RCC 7860 (cell line): ENCODE data around the gene PARN.
A peak's percentile ranks its signal among the peaks of the same experiment; 100 is the strongest.

Experiments
- DNase-seq: peaks from one replicate; pipeline ENCODE4 v3.0.0-alpha.2; 2015; ENCODE audit warnings: low spot score
- FAIRE-seq: peaks from 2 replicates; lab custom pipeline; 2012; peaks lifted over from hg19 to GRCh38; lab: Jason Lieb, UNC

PARN gene

GRCh38 chr16:14501331-14502255 lies 128.5 kb downstream of the PARN start:
- FAIRE-seq: peak; percentile 89
- peak; percentile 95 for DNase-seq

DNA sequence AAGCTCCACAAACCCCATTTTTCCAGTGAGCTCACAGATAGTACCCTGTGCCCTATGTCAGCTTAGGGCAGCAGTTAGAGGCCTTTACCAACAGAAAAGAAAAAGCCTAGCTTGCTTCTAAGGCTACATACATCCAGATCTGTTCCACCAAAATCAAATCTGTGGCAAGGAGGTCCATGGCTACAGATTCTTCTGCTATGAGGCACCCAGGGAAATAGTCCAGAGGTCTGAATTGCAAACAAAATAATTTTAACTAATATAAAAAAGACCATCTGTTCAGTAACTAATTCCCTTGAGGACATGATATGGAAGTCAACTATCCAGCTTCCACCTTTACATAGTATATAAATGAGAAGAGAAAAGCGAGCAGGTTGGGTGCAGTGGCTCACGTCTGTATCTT lies 129.3 kb downstream of the PARN start:
- DNase-seq (no peak), FAIRE-seq (no peak)

DNA sequence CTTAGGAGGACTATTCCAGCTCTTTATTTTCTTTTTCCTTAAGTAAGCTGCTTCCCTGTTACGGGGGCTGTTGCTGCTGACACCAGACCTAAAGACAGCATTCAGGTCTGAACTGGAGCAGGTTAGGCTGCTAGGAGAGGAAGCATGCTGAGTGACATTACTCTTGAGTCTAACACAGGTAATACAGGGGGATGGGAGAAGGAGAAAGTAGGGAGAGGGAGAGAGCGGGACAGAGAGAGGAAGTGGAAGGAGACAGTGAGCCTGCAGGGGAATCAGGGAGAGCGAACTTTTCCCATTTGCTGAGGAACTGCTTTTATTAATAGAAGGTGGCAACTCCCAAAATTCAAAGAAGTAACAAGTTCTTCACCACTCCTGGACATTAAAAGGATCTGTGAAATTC lies 130.9 kb downstream of the PARN start:
- FAIRE-seq: no peak
- no peak for DNase-seq

GRCh38 chr16:14497245-14498082 lies 132.6 kb downstream of the PARN start:
- DNase-seq (no peak), FAIRE-seq (no peak)

- FAIRE-seq: no peak
These were observed 133.3 kb downstream of the PARN start for GRCh38 chr16:14496786-14497185.

GRCh38 chr16:14496047-14496770 lies 133.9 kb downstream of the PARN start:
- DNase-seq (no peak), FAIRE-seq (no peak)

More at GRCh38 chr16:14496786-14497185, 133.3 kb downstream of the PARN start:
- no peak for DNase-seq

DNA sequence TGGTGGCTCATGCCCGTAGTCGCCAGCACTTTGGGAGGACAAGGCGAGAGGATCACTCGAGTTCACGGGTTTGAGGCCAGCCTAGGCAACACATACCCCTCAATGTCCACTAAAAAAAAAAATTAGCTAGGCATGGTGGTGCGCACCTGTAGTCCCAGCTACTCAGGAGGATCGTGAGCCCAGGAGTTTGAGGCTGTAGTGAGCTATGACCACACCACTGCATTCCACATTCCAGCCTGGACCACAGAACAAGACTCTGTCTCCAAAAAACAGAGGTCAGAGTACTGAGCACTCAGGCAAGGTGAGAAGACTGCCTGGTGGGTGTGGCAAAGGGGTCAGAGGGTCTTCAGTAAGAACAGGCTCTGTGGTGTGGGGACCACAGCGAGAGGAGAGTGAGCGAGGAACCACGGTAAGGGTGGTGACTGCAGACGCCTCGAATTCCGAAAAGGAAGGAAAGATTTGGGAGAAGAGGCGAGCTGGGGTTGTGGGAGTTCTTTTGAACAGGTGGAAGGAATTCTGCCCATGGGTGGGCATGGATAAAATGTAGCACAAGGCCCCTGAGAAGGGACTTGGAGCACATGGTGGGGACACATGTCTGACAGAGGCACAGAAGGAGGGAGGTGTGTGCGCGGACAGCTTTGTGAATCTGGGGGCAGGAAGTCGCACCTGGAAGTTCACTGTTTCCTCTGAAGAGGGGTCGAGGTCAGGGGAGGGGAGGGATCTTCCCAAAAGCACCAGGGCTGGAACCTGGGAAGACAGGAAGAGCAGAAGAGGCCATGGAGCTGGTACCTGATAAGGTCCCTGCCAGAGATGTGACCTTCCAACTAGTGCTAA lies 134.6 kb downstream of the PARN start:
- FAIRE-seq (no peak), DNase-seq (no peak)

DNA sequence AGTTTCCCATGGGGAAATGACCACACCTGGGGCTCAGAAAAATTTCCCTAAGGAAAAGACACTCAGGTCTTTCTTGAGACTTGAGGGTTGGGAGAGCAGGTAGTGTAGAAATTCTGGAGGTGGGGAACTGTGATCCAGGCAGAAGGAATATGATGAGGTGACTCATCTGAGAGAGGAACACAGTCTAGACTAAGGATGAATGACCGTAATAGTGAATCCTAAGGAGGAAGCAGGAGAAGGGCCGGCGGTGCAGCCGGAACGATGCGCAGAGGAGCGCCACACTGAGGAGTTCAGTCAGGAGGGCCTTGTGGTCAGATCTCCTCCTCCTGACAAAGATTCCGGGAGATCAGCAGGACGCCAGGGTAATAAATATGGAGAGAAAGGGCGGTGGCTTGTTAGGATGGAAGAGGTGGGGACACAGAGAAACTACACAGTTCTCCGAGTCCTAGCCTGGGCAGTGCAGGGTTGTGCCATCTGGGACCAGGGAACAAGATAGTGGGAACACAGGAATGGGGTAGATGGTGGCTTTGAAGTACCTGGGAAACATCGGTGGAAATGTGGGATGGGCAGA lies 135.6 kb downstream of the PARN start:
- FAIRE-seq (no peak), DNase-seq (no peak)

DNA sequence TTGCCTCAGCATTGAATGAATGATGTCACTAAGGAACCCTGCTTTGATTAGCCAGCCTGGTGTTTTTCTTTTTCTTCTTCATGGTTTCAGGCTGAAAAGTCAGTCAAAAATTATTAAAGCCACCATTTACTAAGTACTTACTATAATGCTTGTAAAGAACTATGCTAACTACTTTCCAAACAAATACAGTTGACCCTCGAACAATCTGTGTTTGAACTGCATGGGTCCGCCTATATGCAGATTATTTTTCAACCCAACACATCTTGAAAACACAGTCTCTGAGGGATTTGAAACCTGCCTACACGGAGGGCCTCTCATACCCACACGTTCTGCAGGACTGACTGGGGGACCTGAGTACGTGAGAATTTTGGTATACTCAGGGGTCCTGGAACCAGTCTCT lies 136.3 kb downstream of the PARN start:
- DNase-seq: no peak
- no peak for FAIRE-seq

DNA sequence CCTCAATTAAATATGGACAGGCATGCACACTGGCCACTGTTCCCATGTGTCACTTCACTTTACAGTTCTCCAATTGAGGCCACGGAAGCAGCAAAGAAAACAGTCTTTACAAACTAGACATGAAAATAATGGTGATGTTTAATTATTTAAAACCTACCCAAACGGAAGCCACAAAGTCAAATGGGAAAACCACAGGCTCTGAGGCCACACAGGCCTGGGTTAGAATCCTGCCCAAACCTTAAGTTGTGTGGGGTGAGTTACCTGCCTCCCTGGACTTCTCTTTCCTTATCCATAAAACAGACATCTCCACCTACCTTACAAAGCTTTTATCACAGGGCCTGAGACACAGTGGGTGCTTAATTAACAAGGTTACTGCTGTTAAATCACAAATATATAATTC lies 137.4 kb downstream of the PARN start:
- DNase-seq: no peak
- FAIRE-seq: no peak

- no peak for FAIRE-seq
- no peak for DNase-seq
These were observed 138.1 kb downstream of the PARN start for GRCh38 chr16:14491861-14492529.

DNA sequence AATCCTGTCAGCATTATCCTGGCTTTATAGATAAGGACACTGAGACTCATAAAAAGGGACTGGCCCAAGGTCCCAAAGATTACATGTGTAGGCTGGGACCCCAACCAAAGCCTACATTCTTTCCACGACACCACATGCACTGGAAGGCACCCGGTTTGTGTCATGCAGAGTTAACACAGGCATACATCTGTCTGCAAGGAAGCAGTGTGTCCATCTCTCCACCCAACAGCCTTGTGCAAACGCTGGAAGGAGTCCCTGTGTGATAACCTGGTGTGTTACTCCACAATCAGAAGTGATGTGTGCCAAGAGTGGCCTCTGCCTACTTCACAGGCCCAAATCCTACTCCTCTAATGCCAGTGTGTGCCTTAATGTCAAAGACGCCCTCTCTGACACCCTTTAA lies 139.8 kb downstream of the PARN start:
- no peak for FAIRE-seq
- DNase-seq: no peak

- FAIRE-seq: no peak
- DNase-seq: peak; percentile 39
These were observed 140.6 kb downstream of the PARN start for GRCh38 chr16:14489460-14489859.

GRCh38 chr16:14487579-14487978 lies 142.5 kb downstream of the PARN start:
- FAIRE-seq: no peak
- no peak for DNase-seq

GRCh38 chr16:14486520-14487303 lies 143.3 kb downstream of the PARN start:
- DNase-seq (peak; percentile 87), FAIRE-seq (peak; percentile 82)

DNA sequence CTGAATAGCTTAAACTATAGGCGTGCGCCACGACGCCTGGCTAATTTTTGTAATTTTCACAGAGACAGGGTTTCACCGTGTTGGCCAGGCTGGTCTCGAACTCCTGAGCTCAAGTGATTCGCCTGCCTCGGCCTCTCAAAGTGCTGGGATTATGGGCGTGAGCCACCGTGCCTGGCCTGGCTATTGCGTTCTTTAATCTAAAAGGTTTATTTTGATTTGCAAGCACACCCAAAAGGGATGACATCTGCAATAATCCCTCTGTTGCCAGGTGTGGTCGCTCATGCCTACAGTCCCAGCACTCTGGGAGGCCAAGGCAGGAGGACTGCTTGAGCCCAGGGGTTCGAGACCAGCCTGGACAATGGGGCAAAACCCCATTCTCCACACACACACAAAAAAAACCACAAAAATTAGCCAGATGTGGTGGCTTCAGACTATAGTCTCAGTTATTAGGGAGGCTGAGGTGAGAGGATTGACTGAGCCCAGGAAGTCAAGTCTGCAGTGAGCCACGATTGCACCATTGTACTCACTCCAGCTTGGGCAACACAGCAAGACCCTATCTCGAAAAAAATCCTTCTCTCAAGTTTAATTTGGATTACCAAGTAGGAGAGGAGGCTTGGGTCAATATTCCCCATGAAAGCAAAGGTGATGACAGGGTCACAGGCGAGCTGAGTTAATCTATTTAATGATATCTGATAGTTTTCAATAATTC lies 144.1 kb downstream of the PARN start:
- DNase-seq (no peak), FAIRE-seq (no peak)

DNA sequence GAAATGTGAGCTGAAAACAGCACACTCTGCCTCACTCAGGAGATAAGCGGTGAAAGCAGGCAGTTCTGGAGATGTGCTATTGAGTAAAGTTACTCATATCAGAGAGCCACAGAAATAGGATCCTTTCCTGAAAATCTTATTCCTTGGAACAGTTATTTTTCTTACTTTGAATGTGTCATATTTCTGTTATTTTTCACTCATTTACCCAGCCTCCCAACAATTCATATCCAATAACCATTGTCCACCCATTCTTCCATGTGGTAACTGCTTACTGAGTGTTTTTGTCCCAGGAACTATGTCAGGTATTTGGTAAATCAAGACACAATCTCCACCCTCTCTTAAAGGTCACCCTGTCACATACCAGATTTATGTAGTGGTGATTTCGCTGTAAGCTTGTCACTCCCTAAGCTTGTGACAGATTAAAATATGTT lies 144.9 kb downstream of the PARN start:
- DNase-seq (no peak), FAIRE-seq (no peak)

DNA sequence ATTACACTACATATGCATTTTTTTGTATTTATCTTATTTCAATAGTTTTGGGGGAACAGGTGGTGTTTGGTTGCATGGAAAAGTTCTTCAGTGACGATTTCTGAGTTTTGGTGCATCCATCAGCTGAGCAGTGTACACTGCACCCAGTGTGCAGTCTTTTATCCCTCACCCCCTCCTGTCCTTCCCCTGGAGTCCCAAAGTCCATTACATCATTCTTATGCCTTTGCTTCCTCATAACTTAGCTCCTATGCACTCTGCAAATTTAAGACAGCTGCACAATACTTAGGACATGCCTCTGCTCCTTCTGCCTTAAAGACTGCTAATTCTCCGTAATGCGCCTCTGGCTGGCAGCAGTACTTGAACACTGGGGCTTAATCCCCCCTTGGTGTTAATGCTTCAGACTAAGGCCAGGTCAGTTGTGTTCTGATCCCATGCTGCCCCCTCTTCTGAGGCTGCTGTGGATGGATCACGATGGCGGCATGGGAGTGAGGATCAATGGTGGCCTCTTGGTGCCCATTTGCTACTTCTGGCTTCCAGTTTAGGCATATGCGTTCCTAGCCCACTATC lies 146.2 kb downstream of the PARN start:
- DNase-seq: no peak
- no peak for FAIRE-seq
